GM18858 (cell line): Measurements from ENCODE around the gene XPNPEP2.

Source experiments
- ATAC-seq: cut with Tn5 transposase; IDR thresholded peaks from one replicate; pipeline ENCODE4 v1.9.1; 2021; ENCODE audit not compliant: unreplicated experiment

Gene XPNPEP2

GRCh38 chrX:129738466-129739308 is at the start of gene XPNPEP2:
TSS of gene XPNPEP2 (plus strand) at chrX:129738979. CDS start at chrX:129739214, 235 bp downstream.
- ATAC-seq = no peak

- ATAC-seq = no peak
Observed at GRCh38 chrX:129689796-129690195, 49.0 kb upstream of the XPNPEP2 start.

GRCh38 chrX:129690435-129690834 is 48.3 kb upstream of the XPNPEP2 start:
- ATAC-seq = no peak

GRCh38 chrX:129693354-129693753 is 45.4 kb upstream of the XPNPEP2 start:
- no peak for ATAC-seq

- ATAC-seq = no peak
Observed at GRCh38 chrX:129694805-129695204, 44.0 kb upstream of the XPNPEP2 start.

- ATAC-seq = no peak
Observed at GRCh38 chrX:129695535-129695934, 43.2 kb upstream of the XPNPEP2 start.

- ATAC-seq = no peak
Observed at GRCh38 chrX:129695937-129696336, 42.8 kb upstream of the XPNPEP2 start.

GRCh38 chrX:129696463-129697155 is 42.2 kb upstream of the XPNPEP2 start:
- ATAC-seq = no peak

- ATAC-seq = no peak
Observed at GRCh38 chrX:129697204-129697829, 41.5 kb upstream of the XPNPEP2 start.

GRCh38 chrX:129698150-129698549 is 40.6 kb upstream of the XPNPEP2 start:
- ATAC-seq = no peak

GRCh38 chrX:129700536-129700935 is 38.2 kb upstream of the XPNPEP2 start:
- no peak for ATAC-seq

- no peak for ATAC-seq
Observed at GRCh38 chrX:129701624-129702069, 37.1 kb upstream of the XPNPEP2 start.

GRCh38 chrX:129704491-129704890 is 34.3 kb upstream of the XPNPEP2 start:
- no peak for ATAC-seq

GRCh38 chrX:129705377-129705925 is 33.3 kb upstream of the XPNPEP2 start:
- no peak for ATAC-seq

GRCh38 chrX:129705988-129706387 is 32.8 kb upstream of the XPNPEP2 start:
- ATAC-seq = no peak

GRCh38 chrX:129706400-129707072 is 32.2 kb upstream of the XPNPEP2 start:
- no peak for ATAC-seq

- ATAC-seq = no peak
Observed at GRCh38 chrX:129714581-129714980, 24.2 kb upstream of the XPNPEP2 start.

- no peak for ATAC-seq
Observed at GRCh38 chrX:129716507-129716906, 22.3 kb upstream of the XPNPEP2 start.

- no peak for ATAC-seq
Observed at GRCh38 chrX:129717892-129718291, 20.9 kb upstream of the XPNPEP2 start.

- no peak for ATAC-seq
Observed at GRCh38 chrX:129718676-129719075, 20.1 kb upstream of the XPNPEP2 start.

GRCh38 chrX:129719268-129719667 is 19.5 kb upstream of the XPNPEP2 start:
- no peak for ATAC-seq
